Measurements from ENCODE around the gene STRN3.
"Not testable (repeated sequence)": the region's sequence is repeated elsewhere in the genome, so short reads cannot be mapped to it uniquely, and the experiment has no call there.

The STRN3 gene

DNA sequence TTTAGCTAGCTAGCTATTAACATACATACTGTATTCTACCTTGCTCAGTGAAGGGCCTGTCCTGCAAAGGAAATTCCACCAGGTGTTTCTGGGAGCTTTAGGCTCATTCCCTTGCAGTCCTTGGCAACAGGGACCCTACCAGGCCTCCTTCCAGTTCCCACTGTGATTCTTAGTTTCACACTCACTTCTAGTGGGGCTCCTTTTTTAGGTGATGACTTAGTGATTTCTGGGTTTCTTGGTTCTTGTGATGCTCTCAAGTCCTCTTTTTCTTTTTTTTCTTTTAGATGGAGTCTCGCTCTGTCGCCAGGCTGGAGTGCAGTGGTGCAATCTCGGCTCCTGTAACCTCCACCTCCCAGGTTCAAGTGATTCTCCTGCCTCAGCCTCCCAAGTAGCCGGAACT, 10.4 kb upstream of the STRN3 start:
- no peak for DNase-seq (ENCODE audit: low read depth, low spot score)

DNA sequence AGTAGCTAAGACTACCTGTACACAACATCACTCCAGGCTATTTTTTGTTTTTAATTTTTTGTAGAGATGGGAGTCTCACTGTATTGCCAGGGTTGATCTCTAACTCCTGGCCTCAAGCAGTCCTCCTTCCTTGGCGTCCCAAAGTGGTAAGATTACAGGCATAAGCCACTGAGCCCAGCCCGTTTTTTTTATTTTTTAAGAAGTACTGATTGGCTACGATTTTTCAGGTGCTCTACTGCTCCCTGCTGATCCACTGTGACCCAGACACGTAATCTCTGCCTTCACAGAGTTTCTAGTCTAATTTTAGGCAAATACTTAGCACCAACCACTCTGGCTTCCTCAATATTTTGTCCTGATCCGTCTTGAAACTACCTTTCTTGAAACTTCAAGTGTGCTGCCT, 4.3 kb upstream of the STRN3 start:
- DNase-seq (ENCODE audit: low read depth, low spot score) = no peak

DNA sequence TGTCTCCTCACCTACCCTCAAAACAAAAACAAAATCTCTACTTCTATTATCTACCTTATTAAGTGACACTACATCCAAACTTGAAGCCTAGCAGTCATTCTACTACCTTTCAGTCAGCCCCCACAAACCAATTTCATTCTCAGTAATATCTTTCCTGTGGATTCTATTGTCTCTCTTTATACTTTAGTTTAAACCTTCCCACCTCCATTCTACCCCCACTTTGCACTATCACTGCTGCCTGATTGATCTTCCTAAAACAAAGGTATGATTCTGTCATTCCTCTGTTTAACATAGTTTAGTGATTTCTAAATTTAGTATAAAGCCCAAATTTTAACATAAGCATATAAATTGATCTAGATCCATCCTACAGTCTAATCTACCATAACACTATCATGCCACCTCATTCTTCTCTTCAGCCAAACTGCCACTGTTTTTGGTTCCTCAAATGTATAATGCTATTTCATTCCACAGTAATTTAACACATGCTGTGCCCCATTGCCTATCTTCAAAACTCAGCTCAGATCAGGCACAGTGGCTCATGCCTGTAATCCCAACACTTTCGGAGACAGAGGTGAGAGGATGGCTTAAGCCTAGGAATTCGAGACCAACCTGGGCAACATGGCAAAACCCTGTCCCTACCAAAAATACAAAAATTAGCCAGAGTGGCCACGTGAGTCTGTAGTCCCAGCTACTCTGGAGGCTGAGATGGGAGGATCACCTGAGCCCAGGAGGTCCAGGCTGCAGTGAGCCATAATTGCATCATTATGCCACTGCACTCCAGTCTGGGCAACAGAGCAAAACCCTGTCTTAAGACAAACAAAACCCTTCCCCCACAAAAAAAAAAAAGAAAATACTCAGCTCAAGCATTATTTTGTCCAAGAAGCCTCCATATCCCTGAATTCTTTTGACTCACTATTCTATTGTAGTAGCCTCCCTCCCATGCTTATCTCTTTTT, 3.1 kb upstream of the STRN3 start:
- no peak for DNase-seq (ENCODE audit: low read depth, low spot score)

DNA sequence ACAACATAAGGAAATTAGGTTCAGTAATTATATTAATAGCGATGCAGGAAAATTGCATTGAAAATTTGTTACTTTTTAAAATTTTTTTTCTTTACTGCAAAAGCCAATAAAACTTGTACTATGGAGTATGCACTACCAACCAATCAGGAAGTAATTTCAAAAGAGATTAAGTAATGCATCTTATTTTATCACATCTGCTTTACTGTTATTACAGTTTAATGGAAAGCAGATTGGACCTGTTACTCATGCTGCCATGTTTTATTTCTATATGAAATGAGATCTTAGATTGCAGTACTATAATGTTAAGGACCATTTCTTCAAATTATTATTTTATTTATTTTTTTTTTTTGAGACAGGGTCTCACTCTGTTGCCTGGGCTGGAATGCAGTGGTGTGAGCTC, 1.7 kb upstream of the STRN3 start:
- no peak for DNase-seq (ENCODE audit: low read depth, low spot score)

DNA sequence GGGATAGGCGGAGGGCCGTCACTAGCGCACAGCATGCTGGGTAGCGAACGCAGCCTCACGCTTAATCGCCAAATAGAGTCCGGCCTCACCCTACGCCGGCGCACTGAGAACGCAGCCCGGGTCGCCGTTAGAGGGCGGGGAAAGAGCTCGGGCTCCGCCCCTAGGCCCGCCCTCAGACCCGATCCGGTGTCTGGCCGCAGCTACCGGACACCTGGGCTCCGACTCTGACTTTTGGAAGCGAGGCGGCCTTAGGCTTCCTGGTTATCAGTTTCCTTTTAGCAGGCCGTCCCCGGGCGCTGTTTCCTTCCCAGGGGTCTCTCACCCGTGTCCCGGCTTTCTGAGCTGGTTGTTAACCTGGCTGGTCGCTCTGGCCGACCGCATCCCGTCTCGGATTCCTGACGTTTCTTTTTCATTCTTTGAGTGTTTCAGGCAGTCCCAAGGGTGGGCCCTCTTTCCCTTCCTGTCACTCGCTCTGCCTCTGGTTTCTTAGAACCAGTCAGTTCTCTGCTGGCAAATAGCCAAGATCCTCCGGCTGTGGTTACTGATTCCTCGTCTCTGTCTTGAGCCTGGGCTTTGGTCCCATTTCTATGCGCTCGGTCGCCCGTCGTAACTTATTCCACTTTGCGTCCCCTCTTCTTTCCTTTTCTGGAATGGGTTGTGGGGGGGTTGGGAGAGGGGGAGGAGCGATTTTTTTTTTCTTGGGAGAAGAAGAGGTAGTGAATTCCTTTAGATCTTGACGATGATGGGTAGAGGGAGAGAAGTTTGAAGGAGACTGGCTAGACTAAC, 464 bp upstream of the STRN3 start:
- peak; percentile 80 for DNase-seq (ENCODE audit: low read depth, low spot score)

GRCh38 chr14:31025367-31026076, 657 bp downstream of the STRN3 start, which contains the start of gene AP4S1:
Gene AP4S1 (plus strand): TSS chr14:31025649. CDS start chr14:31066197, 40,548 bp downstream.
- peak; percentile 10 for DNase-seq (ENCODE audit: low read depth, low spot score)

DNA sequence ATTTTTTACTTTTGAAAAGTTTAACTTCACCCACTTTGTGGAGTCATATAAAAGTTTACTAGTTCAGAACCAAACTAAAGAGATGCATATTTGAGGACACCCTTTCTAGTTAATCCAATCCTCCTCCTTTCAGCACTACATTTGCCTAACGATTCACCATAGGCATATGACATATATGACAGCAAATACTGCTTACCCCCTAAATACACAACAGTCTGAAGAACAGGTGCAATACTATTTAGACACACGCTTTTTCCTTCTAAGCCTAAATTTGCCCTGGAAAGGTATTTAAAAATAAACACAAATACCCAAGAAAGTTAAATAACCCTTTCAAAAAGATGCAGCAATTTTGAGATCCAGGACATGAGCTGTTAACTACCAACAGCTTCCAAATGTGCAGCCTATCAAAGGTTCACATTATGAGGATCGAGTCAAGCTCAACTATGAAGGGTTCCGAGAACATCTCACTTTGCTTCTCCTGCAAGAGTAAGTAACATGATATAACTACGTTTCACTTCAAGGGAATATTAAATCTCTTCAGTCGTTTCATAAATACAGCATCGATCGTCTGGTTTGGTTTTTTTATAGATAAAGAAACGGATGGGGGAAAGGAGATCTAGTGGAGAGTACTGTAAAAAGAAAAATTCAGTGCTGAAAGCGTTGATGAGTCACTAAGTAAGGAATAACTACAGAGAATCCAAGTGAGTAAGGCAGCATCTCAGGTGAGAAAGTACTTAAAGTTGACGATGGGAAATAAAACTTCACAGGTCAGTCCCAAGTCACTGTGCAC, 1.4 kb downstream of the STRN3 start:
- no peak for DNase-seq (ENCODE audit: low read depth, low spot score)

GRCh38 chr14:31024010-31024480, 2.1 kb downstream of the STRN3 start:
- DNase-seq (ENCODE audit: low read depth, low spot score) = no peak

DNA sequence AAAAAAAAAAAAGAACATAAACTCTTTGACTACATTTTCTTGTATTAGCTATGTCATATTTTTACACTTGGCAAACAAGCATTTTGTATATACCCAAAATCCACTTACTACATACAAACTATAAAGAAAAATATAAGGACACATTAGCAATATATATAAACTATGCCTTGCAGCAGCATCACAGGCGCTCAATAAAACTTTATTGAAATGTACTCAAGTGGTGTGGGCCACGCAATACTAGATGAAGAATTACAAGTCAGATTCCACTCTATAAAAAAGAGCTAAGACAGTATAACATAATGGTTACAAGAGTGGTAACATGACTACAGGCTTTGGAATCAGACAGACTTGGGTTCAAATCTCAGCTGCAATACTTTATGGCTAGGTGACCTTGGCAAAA, 3.8 kb downstream of the STRN3 start:
- DNase-seq (ENCODE audit: low read depth, low spot score) = no peak

DNA sequence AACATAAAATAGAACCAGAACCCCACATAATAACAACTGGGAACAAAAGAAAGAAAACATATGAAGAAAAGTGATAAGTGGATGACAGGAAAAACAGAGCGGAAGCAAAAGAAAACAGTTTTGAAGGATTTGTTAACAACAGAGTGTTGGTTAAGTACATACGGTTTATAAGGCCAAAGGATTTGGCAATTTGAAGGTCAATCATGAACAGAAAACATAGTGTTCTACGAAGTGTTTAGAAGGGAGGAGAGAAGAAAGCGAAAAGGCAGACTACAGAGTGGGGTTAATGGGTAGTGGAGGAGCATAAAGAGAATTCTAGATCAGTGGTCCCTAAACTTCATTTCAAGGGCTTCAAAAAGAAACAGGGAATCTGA, 4.6 kb downstream of the STRN3 start:
- no peak for DNase-seq (ENCODE audit: low read depth, low spot score)

DNA sequence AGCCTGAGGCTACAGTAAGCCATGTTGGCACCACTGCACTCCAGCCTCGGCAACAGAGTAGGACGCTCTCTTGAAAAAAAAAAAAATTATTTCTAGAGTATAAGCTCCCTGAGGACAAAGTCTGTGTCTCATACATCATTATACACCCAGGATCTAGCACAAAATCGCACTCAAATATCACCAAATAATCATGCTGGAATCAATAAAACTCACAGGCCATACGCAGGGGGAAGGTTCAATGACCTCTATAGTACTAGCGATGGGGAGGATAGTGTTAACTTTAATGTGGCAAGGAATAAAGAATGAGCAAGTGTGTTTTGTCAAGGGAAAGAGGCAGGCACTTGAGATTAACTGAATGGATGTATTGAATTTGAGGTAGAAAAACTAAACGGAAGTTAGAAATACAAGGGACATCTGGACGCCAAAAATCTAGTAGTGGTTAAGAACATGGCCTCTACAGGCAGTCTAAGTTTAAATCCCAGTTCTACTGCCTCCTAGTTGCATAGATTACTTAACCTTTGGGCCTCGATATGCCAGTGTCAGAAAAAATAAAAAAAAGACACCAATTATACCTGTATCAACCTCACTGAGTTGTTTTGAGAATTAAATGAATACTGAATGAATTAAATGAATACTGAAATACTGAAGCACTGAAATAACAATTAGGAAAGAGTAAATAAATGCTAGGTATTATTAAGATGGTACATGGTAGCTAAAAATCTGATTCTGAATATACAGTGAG, 5.2 kb downstream of the STRN3 start:
- DNase-seq (ENCODE audit: low read depth, low spot score) = no peak

GRCh38 chr14:31018057-31018645, 8.0 kb downstream of the STRN3 start:
- no peak for DNase-seq (ENCODE audit: low read depth, low spot score)

GRCh38 chr14:31013841-31014240, 12.3 kb downstream of the STRN3 start:
- no peak for DNase-seq (ENCODE audit: low read depth, low spot score)

DNA sequence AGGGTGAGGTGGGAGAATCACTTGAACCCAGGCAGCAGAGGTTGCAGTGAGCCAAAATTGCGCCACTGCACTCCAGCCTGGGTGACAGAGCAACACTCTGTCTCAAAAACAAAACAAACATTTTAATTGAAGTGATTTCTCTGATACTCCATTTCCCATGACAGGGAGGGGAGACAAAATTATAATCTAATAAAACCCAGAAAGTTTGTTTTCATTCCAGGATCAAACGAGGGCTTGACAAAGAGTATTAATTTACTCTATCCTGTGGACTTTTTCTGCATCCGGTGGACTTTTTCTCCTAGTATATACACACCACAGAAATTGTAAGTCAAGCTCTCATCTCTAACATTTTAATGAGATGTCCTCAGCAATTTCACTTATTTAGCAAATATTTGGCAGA, 15.2 kb downstream of the STRN3 start:
- no peak for DNase-seq (ENCODE audit: low read depth, low spot score)

- DNase-seq (ENCODE audit: low read depth, low spot score) = no peak
These were observed 16.2 kb downstream of the STRN3 start for GRCh38 chr14:31009836-31010574.

GRCh38 chr14:31006703-31007102, 19.5 kb downstream of the STRN3 start:
- no peak for DNase-seq (ENCODE audit: low read depth, low spot score)

- not testable (repeated sequence) for DNase-seq (ENCODE audit: low read depth, low spot score)
These were observed 22.2 kb downstream of the STRN3 start for GRCh38 chr14:31004007-31004406.

DNA sequence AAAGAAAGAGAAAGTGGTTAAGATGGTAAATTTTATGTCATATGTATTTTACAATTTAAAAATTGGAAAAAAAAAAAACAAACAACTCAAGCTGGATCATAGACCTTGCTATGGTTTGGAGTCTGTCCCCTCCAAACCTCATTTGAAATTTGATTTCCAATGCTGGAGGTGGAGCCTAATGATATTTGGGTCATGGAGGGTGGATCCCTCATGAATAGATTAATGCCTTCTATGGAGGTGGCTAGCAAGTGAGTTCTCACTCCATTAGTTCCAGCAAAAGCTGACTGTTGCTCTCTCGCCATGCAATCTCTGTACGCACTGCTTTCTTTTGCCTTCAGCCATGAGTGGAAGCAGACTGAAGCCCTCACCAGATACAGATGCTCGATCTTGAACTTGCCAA, 22.9 kb downstream of the STRN3 start:
- no peak for DNase-seq (ENCODE audit: low read depth, low spot score)

- no peak for DNase-seq (ENCODE audit: low read depth, low spot score)
These were observed 24.9 kb downstream of the STRN3 start for GRCh38 chr14:31001339-31001658.

Data from activated CD4-positive, CD25-positive, alpha-beta regulatory T cell treated with anti-CD3 and anti-CD28 coated beads, Interleukin-2, amount 50 U/mL, for 16 hours (primary cell).